ENCODE results near the gene BAZ2B.

DNA sequence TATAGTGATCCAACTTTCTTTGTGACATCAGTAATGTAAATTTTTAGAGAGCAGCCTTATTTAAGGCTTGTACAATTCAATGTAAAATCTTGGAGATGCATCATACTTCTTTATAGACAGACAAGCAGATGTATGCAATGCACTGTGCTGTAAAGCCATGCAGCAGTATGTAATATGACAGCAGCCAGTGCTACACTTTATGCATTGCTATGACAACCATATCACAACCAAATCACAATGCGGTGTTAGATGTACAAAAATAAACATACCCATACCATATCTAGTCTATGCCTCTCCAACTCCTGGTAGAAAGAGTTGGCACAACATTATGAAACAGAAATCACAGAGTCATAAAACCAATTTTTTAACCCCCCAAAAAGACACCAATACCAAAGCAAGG, 219.5 kb downstream of the BAZ2B start:
- TF ChIP-seq, protein P1, sequence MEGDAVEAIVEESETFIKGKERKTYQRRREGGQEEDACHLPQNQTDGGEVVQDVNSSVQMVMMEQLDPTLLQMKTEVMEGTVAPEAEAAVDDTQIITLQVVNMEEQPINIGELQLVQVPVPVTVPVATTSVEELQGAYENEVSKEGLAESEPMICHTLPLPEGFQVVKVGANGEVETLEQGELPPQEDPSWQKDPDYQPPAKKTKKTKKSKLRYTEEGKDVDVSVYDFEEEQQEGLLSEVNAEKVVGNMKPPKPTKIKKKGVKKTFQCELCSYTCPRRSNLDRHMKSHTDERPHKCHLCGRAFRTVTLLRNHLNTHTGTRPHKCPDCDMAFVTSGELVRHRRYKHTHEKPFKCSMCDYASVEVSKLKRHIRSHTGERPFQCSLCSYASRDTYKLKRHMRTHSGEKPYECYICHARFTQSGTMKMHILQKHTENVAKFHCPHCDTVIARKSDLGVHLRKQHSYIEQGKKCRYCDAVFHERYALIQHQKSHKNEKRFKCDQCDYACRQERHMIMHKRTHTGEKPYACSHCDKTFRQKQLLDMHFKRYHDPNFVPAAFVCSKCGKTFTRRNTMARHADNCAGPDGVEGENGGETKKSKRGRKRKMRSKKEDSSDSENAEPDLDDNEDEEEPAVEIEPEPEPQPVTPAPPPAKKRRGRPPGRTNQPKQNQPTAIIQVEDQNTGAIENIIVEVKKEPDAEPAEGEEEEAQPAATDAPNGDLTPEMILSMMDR (IDR thresholded peaks at IDR 0.05 in 2 of 3, conservative IDR thresholded peaks at IDR 0.05 in 1 of 3; ENCODE audit: borderline replicate concordance in 1 of 3, insufficient read depth in 1 of 3, low read depth in 2 of 3, low read length in 2 of 3): no peak
- no peak for TF ChIP-seq EZH2phosphoT487 (IDR thresholded peaks at IDR 0.05; ENCODE audit: borderline replicate concordance)
- no peak for TF ChIP-seq YY1 (IDR thresholded peaks at IDR 0.05; ENCODE audit: extremely low read depth, insufficient replicate concordance, low read depth, low read length)
- TF ChIP-seq SP1 (IDR thresholded peaks at IDR 0.05; ENCODE audit: low read depth): no peak
- no peak for TF ChIP-seq MAX (IDR thresholded peaks at IDR 0.05)
